HepG2 (cell line): ENCODE results near the gene LDLRAD3.

Experiments used
- CENPBD1 ChIP-seq: sonication (generic); formaldehyde crosslinking; IDR thresholded peaks from 2 replicates; pipeline ENCODE4 v1.8.0; 2022; ENCODE audit warnings: missing genetic modification reagents, low read depth, mild to moderate bottlenecking, borderline replicate concordance
- EZH2 ChIP-seq: conservative IDR thresholded peaks from 2 replicates; pipeline ENCODE4 v1.6.1; 2012; ENCODE audit warnings: mild to moderate bottlenecking, low read depth, low read length, moderate library complexity
- FLYWCH1 ChIP-seq: sonication (generic); formaldehyde crosslinking; IDR thresholded peaks from 2 replicates; pipeline ENCODE4 v1.8.1; 2023; ENCODE audit warnings: mild to moderate bottlenecking, missing genetic modification reagents
- HNF4G ChIP-seq, 2 experiments: sonication (generic) in 1 of 2; formaldehyde crosslinking in 1 of 2; IDR thresholded peaks; 2 replicates each; pipeline versions ENCODE4 v1.4.0 to v1.6.1; 2011 to 2020; ENCODE audit warnings: borderline replicate concordance in 2 of 2, low read depth in 2 of 2, mild to moderate bottlenecking in 2 of 2, low read length in 1 of 2, missing genetic modification reagents in 1 of 2, moderate library complexity in 1 of 2
- RFX1 ChIP-seq: fragments of 450-650 bp; IDR thresholded peaks from 2 replicates; pipeline ENCODE4 v1.6.1; 2017
- SUZ12 ChIP-seq: fragments of 150-350 bp; IDR thresholded peaks from 2 replicates; pipeline ENCODE4 v1.6.1; 2014; ENCODE audit warnings: low read depth, low read length
- TMF1 ChIP-seq: sonication (generic); formaldehyde crosslinking; IDR thresholded peaks from 2 replicates; pipeline ENCODE4 v1.8.1; 2022; ENCODE audit warnings: low read depth, missing genetic modification reagents
- ZFP62 ChIP-seq: sonication (generic); formaldehyde crosslinking; IDR thresholded peaks from 2 replicates; pipeline ENCODE4 v1.4.0; 2020; ENCODE audit warnings: missing genetic modification reagents
- ZNF589 ChIP-seq: sonication (generic); formaldehyde crosslinking; conservative IDR thresholded peaks from 2 replicates; pipeline ENCODE4 v1.8.0; 2022; ENCODE audit warnings: mild to moderate bottlenecking, moderate library complexity, missing genetic modification reagents

- TF ChIP-seq ZFP62 (no peak), RFX1 (no peak), CENPBD1 (CRISPR knock-in tag) (no peak), SUZ12 (no peak), EZH2 (no peak), ZNF589 (CRISPR knock-in tag) (no peak), TMF1 (CRISPR knock-in tag) (no peak), HNF4G (IDR thresholded peaks at IDR 0.05; ENCODE audit: borderline replicate concordance, low read depth, low read length) (no peak), HNF4G (CRISPR knock-in tag; IDR thresholded peaks at IDR 0.05; ENCODE audit: borderline replicate concordance, low read depth) (no peak), FLYWCH1 (CRISPR knock-in tag) (no peak)
Observed at GRCh38 chr11:36046932-36047331, 103.1 kb downstream of the LDLRAD3 start.
